Subcutaneous adipose tissue (tissue), 4 donors: Measurements from ENCODE around the gene NAA60. TPM values are rescaled to one million over a fixed set of nuclear protein-coding genes. Genes with fewer than 3 reads are reported as not detected.

Experiments used
- CTCF ChIP-seq: fragments of 450-650 bp; IDR thresholded peaks from one replicate; pipeline ENCODE4 v1.5.1; 2016; ENCODE audit warnings: low read depth, mild to moderate bottlenecking, control low read depth, antibody characterized with exemption, moderate library complexity
- total RNA-seq, 4 donors: library from RNA; depleted of rRNA; stranded (reverse); fragments of >200 nt; gene quantifications; one replicate each; pipeline ENCODE4 v1.1.0, GENCODE V29; 2016

Gene NAA60
- total RNA-seq, 4 donors from 2014 or later, result 17.6 to 43.0 (median 20.8) TPM

GRCh38 chr16:3458278-3458851 is 14.9 kb downstream of the NAA60 start:
- no peak for TF ChIP-seq CTCF

- no peak for TF ChIP-seq CTCF
Measured at GRCh38 chr16:3458852-3459361, 15.4 kb downstream of the NAA60 start.

GRCh38 chr16:3459401-3460090 is 16.1 kb downstream of the NAA60 start:
- TF ChIP-seq CTCF, result no peak

GRCh38 chr16:3460121-3460520 is 16.6 kb downstream of the NAA60 start:
- TF ChIP-seq CTCF, result no peak

- no peak for TF ChIP-seq CTCF
Measured at GRCh38 chr16:3460585-3460984, 17.1 kb downstream of the NAA60 start.

- no peak for TF ChIP-seq CTCF
Measured at GRCh38 chr16:3461151-3461550, 17.7 kb downstream of the NAA60 start.

GRCh38 chr16:3465301-3465700 is 21.8 kb downstream of the NAA60 start:
- no peak for TF ChIP-seq CTCF
